Measurements from ENCODE around the gene ARMC9. TPM values are rescaled to one million over a fixed set of nuclear protein-coding genes. Genes with fewer than 3 reads are reported as not detected.

Gene ARMC9
- polyA plus RNA-seq, 3 donors from 2014 or later = 0.94 to 1.1 TPM; not detected in 1

DNA sequence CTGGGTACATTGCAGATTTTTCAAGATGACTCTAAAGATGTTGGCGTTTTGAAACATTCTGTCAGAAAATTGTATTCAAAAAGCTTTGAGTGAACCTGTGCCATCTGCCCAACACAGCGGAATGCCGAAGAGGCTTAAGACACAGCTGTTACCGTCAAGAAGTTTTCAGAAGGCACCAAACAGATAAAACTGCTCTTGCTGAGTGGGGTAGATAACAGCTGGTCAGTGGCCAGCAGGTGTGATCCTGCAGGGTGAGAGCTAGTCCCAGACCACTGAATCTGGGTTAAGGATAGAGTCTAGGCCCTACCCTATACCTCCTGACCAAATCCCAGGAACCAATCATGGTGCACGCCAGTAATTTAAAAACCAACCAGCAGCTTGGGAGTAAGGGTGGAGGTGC, 136.6 kb downstream of the ARMC9 start:
- Mint-ChIP-seq H3K36me3 (no peaks in the 10 kb centered on the region), H3K9me3 (no peaks in the 10 kb centered on the region), H3K4me1 (no peaks in the 10 kb centered on the region), H3K27me3 (ENCODE audit: low read depth in 3 of 3) (peaks cover 0 to 1% (median 0%) of the 10 kb centered on the region in 3 donors), H3K4me3 (no peak overlapping the region), H3K27ac (no peak overlapping the region)
- no peak for DNase-seq

DNA sequence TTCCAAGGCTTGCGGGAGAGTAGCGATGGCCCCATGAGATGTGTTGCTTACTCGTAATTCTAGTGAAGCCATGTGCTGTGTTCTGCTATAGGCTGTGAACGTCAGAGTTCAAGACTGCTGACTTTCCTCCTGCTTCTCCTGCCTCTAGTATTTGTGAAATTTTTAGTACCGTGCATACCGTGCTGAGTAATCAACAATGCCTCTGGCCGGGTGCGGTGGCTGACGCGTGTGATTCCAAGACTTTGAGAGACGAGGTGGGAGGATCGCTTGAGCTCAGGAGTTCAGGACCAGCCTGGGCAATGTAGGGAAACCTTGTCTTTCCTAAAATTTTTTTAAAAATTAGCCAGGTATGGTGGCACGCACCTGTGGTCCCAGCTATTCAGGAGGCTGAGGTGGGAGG, 137.2 kb downstream of the ARMC9 start:
- Mint-ChIP-seq H3K4me3 (no peak overlapping the region), H3K27ac (no peak overlapping the region), H3K9me3 (no peaks in the 10 kb centered on the region), H3K36me3 (no peaks in the 10 kb centered on the region), H3K27me3 (ENCODE audit: low read depth in 3 of 3) (peaks cover 0 to 4% (median 0%) of the 10 kb centered on the region in 3 donors), H3K4me1 (no peaks in the 10 kb centered on the region)
- DNase-seq = no peak

DNA sequence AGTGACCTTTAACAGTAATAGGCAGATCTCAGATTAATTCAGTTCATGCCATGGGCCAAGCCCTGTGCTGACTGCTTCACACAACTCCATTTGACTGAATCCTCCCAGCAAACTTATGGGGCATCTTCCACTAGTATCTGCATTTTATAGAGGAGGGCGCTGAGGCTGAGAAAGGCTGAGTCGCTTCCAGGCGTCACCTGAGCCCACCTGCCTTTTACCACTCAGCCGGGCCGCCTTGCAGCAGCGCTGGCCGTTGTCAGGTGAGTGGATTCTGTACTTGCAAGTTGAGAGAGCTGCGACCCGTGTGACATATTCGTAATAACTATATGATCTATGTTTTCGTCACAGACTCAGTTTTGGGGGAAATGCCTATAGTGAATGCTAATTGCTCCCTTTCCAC, 137.8 kb downstream of the ARMC9 start:
- H3K4me1 Mint-ChIP-seq = no peaks in the 10 kb centered on the region
- no peak for DNase-seq
- no peaks in the 10 kb centered on the region for H3K9me3 Mint-ChIP-seq
- no peaks in the 10 kb centered on the region for H3K36me3 Mint-ChIP-seq
- no peak overlapping the region for H3K27ac Mint-ChIP-seq
- H3K27me3 Mint-ChIP-seq (ENCODE audit: low read depth in 3 of 3) = peaks cover 0 to 2% (median 0%) of the 10 kb centered on the region in 3 donors
- H3K4me3 Mint-ChIP-seq = no peak overlapping the region

DNA sequence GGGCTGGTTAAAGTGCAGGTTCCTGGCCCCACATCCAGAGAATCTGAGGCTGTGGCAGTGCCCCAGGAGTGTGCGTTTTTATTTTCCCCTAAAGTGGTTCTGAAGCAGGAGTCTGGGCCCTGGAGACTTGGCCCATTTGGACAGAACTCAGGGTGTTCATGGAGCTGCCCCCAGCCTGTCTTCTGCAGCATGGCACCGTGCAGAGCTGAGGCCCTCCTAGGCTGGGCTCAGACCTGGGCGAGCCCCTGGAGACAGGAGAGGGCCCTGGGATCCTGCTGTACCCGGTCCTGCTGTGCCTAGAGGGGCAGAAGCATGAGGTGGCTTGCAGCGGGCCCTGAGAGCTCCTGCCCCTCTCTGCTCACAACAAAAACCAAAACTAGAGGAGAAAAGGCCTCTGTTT, 138.3 kb downstream of the ARMC9 start:
- Mint-ChIP-seq H3K4me1 (no peaks in the 10 kb centered on the region), H3K36me3 (no peaks in the 10 kb centered on the region)

DNA sequence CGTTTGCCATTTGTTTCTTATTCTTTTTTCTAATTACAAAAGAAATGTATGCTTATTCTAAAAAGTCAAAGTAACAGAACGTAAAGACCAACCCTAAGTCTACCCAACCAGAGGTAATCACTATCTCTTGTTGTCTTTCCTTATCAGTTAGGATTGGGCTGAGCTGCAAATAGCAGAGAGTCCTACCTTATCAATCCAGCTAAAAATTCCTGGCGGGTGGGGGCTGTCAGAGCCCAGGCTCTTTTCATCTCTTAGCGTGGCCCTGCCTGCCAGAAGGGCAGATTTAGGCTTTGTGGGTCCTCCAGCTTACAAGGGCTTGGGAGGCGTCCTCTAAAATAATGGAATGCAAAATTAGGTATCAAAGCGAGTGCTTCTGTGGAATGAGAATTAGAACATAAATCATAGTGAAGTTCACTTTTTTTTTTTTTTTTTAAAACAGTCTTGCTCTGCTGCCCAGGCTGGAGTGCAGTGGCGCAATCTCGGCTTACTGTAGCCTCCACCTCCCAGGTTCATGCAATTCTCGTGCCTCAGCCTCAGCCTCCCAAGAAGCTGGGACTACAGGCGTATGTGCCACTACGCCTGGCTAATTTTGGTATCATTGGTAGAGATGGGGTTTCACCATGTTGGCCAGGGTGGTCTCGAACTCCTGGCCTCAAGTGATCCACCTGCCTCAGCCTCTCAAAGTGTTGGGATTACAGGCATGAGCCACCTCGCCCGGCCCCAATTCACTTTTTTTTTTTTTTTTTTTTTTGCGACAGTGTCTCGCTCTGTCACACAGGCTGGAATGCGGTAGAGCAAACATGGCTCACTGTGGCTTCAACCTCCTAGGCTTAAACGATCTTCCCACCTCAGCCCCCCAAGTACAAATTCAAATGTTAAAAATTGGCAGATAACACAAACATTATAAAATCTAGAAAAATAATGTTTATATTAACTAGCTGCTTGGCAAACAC, 139.7 kb downstream of the ARMC9 start:
- no peak for DNase-seq
- Mint-ChIP-seq H3K27ac (no peak overlapping the region), H3K4me1 (no peaks in the 10 kb centered on the region), H3K4me3 (no peak overlapping the region), H3K36me3 (no peaks in the 10 kb centered on the region), H3K27me3 (ENCODE audit: low read depth in 3 of 3) (peaks cover 0 to 2% (median 2%) of the 10 kb centered on the region in 3 donors), H3K9me3 (no peaks in the 10 kb centered on the region)

More for the DNA sequence above, 138.3 kb downstream of the ARMC9 start:
- no peaks in the 10 kb centered on the region for H3K9me3 Mint-ChIP-seq
- H3K27me3 Mint-ChIP-seq (ENCODE audit: low read depth in 3 of 3) = peaks cover 0 to 2% (median 0%) of the 10 kb centered on the region in 3 donors
- H3K27ac Mint-ChIP-seq = no peak overlapping the region
- no peak overlapping the region for H3K4me3 Mint-ChIP-seq
- DNase-seq = no peak

DNA sequence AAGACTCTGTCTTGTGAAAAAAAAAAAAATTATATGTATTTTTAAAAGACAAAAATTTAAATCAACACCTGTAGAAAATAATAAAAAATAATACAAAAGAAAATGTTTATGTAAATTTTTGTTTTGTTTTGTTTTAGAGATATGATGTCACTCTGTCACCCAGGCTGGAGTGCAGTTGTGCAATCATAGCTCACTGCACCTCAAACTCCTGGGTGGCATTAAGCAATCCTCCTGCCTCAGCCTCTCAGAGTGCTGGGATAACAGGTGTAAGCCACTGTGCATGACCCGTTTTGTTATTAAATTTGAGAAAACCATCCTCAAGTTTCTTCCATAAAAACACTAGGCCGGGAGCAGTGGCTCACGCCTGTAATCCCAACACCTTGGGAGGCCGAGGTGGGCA, 140.9 kb downstream of the ARMC9 start:
- DNase-seq = no peak
- no peaks in the 10 kb centered on the region for H3K36me3 Mint-ChIP-seq
- no peak overlapping the region for H3K27ac Mint-ChIP-seq
- H3K4me1 Mint-ChIP-seq = no peaks in the 10 kb centered on the region
- H3K27me3 Mint-ChIP-seq (ENCODE audit: low read depth in 3 of 3) = peaks cover 0 to 2% (median 2%) of the 10 kb centered on the region in 3 donors
- no peak overlapping the region for H3K4me3 Mint-ChIP-seq
- no peaks in the 10 kb centered on the region for H3K9me3 Mint-ChIP-seq

DNA sequence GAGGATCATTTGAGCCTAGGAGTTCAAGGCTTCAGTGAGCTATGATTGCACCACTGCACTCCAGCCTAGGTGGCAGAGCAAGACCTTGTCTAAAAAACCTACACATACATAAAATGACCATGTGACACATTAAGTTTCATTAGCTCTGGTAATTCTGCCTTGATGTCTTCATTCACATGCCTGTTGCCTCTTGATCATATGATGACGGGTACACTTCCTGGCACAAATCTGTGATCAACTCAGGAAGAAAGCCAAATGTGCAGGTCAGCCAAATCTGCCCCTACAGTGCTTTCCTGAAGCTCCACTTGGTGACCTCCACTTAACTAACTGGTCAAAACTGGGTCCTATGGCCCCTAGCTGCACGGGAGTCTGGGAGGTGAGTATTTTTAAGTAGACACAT, 142.7 kb downstream of the ARMC9 start:
- Mint-ChIP-seq H3K9me3 (no peaks in the 10 kb centered on the region), H3K27me3 (ENCODE audit: low read depth in 3 of 3) (peaks cover 2 to 14% (median 3%) of the 10 kb centered on the region in 3 donors), H3K27ac (peak overlapping the region in 1 of 6 donors; percentile 51), H3K36me3 (no peaks in the 10 kb centered on the region), H3K4me3 (no peak overlapping the region), H3K4me1 (no peaks in the 10 kb centered on the region)
- peak in 1 of 3 donors; percentile 12 for DNase-seq

DNA sequence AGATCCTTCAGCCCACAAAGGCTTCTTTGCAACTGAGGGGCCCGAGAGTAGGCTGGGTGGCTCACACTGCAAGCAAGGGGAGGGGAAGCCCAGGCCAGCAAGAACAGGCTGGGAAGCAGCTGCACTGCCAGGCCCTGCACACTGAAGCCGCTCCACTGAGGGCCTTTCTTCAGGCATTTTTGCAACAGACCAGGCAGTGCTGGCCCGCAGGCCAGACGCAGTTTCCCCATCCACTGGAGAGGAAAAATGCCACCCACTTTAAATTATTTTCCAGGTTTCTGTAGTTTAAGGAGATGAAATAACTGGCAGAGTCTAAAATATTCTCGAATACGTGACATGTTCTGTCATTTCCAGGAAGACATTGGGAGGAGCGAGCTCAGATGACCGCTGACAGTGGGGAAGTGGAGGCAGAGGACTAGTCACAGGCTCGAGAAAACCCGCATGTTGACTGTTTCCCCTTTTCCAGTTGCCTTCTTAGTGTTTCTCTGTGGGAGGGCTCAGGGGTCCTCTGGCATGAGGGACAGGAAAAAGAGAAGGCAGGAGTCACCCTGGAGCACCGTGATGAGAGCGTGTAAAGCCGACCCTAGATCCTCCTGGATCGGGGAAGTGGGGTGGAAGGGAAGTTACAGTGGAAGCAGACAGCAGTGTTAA, 143.8 kb downstream of the ARMC9 start:
- H3K4me3 Mint-ChIP-seq = no peak overlapping the region
- no peaks in the 10 kb centered on the region for H3K36me3 Mint-ChIP-seq
- H3K9me3 Mint-ChIP-seq = no peaks in the 10 kb centered on the region
- H3K4me1 Mint-ChIP-seq = no peaks in the 10 kb centered on the region
- H3K27me3 Mint-ChIP-seq (ENCODE audit: low read depth in 3 of 3) = peaks cover 2 to 14% (median 3%) of the 10 kb centered on the region in 3 donors
- DNase-seq = no peak
- H3K27ac Mint-ChIP-seq = no peak overlapping the region

DNA sequence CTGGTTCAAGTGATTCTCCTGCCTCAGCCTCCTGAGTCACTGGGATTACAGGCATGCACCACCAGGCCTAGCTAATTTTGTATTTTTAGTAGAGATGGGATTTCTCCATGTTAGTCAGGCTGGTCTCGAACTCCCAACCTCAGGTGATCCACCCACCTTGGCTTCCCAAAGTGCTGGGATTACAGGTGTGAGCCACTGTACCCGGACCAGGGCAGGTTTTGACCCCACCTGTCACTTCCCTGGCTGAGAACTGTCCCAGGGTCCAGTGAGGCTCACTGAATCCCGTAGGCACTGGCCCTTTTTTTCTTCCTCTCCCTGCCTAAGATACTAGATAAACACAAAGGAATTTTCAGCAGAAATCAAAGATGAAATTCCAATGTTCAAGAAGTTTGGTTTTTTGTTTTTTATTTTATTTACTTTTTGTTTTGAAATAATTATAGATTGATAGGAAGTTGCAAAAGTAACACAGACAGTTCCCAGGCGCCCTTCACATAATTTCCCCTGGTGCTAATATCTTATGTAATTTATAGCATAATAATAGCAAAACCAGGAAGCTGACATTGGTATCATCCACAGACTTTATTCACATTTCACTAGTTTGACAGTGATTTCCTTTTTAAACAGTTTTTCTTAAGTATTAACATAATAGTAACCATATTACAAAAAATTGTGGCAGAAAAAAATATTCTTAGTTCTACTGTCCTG, 144.7 kb downstream of the ARMC9 start:
- Mint-ChIP-seq H3K9me3 (no peaks in the 10 kb centered on the region), H3K4me3 (no peak overlapping the region), H3K36me3 (no peaks in the 10 kb centered on the region), H3K4me1 (no peaks in the 10 kb centered on the region), H3K27me3 (ENCODE audit: low read depth in 3 of 3) (peaks cover 2 to 14% (median 5%) of the 10 kb centered on the region in 3 donors), H3K27ac (no peak overlapping the region)
- DNase-seq = no peak

DNA sequence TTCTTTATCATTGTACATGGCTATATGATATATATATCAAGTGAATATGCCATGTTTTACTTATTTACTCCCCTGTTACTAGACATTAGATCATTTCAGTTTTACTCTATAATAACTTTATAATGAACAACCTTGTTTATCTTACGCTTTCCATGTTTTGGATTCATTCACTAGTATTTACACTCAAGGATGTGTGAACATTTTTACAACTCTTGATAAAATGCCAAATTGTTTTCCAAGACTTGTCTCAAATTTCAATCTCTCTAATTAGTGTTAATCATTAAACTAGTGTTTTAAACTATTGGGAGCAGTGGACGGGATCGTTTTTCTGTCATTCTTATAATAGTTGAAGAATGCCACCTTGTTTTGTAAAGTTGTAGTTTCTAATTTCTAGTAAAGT, 145.6 kb downstream of the ARMC9 start:
- Mint-ChIP-seq H3K4me3 (no peak overlapping the region), H3K36me3 (no peaks in the 10 kb centered on the region), H3K27ac (no peak overlapping the region), H3K4me1 (no peaks in the 10 kb centered on the region), H3K9me3 (no peaks in the 10 kb centered on the region), H3K27me3 (ENCODE audit: low read depth in 3 of 3) (peaks cover 2 to 14% (median 5%) of the 10 kb centered on the region in 3 donors)
- no peak for DNase-seq

DNA sequence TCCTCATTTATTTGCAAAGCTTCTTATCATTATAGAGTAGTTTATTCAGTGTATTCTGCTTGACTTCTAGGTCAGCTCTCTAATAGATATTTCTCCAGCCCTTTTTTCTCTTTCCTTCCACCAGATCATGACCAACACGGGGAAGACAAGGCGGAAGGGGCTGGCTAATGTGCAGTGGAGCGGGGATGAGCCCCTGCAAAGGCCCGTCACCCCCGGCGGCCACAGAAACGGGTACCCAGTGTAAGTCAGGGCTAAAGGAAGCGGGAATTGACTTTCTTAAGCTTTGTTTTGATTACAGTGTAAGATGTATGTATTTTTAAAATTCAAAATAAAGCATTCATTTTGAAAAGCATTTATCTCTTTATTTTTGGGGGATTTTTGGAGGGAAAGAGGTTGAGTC, 146.4 kb downstream of the ARMC9 start:
- Mint-ChIP-seq H3K4me1 (no peaks in the 10 kb centered on the region), H3K36me3 (no peaks in the 10 kb centered on the region), H3K27me3 (ENCODE audit: low read depth in 3 of 3) (peaks cover 2 to 14% (median 5%) of the 10 kb centered on the region in 3 donors), H3K9me3 (no peaks in the 10 kb centered on the region), H3K4me3 (no peak overlapping the region), H3K27ac (no peak overlapping the region)
- no peak for DNase-seq

DNA sequence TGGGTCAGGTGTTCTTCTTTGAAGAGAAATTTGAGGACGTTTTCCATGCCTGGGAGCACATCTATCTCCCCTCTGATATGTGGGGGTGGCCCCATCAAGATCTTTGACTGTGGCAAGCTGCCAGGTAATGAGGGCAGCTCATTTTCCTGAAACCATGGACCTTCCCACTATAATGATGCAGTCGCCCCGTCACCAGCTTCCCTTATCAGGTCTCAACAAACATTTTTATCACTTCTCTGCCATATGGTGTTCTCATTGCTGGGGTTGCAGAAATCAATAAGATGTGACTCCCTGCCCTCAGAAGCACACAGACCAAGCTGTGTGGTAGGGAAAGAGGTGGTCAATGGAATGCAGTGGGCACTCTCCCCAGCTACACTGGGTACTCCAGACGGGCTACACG, 148.7 kb downstream of the ARMC9 start:
- H3K4me1 Mint-ChIP-seq = no peaks in the 10 kb centered on the region
- no peaks in the 10 kb centered on the region for H3K9me3 Mint-ChIP-seq
- no peak overlapping the region for H3K4me3 Mint-ChIP-seq
- peaks cover 2 to 14% (median 3%) of the 10 kb centered on the region in 3 donors for H3K27me3 Mint-ChIP-seq (ENCODE audit: low read depth in 3 of 3)
- no peak overlapping the region for H3K27ac Mint-ChIP-seq
- no peaks in the 10 kb centered on the region for H3K36me3 Mint-ChIP-seq
- DNase-seq = no peak

DNA sequence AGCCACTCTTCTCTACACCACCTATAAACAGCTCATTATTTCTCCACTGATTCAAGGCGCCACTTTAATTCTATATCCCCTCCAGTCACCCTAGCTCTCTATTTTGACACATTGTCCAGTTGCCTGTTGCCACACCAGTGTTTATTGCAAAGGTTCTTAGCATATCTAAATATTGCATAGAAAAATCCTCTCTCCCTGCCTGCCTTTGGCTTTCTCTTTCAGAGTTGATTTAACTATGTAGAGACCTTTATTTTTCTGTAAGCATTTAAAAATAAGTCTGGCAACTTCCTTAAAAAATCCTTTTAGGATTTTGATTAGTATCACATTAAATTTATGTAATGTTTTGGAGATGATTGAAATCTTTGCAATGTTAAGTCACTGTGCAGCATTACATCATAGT, 149.2 kb downstream of the ARMC9 start:
- H3K4me3 Mint-ChIP-seq = no peak overlapping the region

DNA sequence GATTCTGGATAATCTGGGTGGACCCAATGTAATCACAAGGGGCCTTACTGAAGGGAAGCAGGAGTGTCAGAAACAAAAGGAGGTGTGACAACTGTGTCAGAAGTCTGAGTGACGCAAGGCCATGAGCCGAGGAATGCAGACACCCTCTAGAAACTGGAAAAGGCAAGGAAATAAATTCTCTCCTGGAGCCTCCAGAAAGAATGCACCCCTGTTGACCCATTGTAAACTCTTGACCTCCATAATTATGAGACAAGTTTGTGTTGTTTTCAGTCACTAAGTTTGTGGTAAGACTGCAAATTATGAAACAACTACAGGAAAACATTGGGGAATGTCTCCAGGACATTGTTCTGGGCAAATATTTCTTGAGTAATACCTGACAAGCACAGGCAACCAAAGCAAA, 149.7 kb downstream of the ARMC9 start:
- no peaks in the 10 kb centered on the region for H3K9me3 Mint-ChIP-seq
- peaks cover 0 to 14% (median 4%) of the 10 kb centered on the region in 3 donors for H3K27me3 Mint-ChIP-seq (ENCODE audit: low read depth in 3 of 3)
- H3K4me3 Mint-ChIP-seq = no peak overlapping the region
- no peaks in the 10 kb centered on the region for H3K4me1 Mint-ChIP-seq
- no peak overlapping the region for H3K27ac Mint-ChIP-seq
- no peak for DNase-seq
- peaks cover 0 to 4% (median 0%) of the 10 kb centered on the region in 3 donors for H3K36me3 Mint-ChIP-seq

More for the DNA sequence above, 149.2 kb downstream of the ARMC9 start:
- Mint-ChIP-seq H3K27ac (no peak overlapping the region), H3K4me1 (no peaks in the 10 kb centered on the region), H3K27me3 (ENCODE audit: low read depth in 3 of 3) (peaks cover 2 to 14% (median 4%) of the 10 kb centered on the region in 3 donors), H3K9me3 (no peaks in the 10 kb centered on the region), H3K36me3 (peaks cover 0 to 3% (median 0%) of the 10 kb centered on the region in 3 donors)
- DNase-seq = no peak

Data from immature natural killer cell (primary cell).